BJ (cell line): ENCODE measurements around the gene PEA15. TPM values are rescaled to one million over a fixed set of nuclear protein-coding genes. Genes with fewer than 3 reads are reported as not detected.

Source experiments
- CTCF ChIA-PET: fragments of 350-600 bp; formaldehyde crosslinking; extraction: SDS; loops from one replicate; lab custom pipeline; 2021; ENCODE audit warnings: antibody characterized with exemption, inconsistent platforms; lab: Yijun Ruan, JAX
- POLR2A ChIA-PET: fragments of 300-600 bp; sonication (Branson Sonifier 250); formaldehyde crosslinking; extraction: SDS; loops from one replicate; lab custom pipeline; 2021; ENCODE audit warnings: antibody characterized with exemption; lab: Charles Lee
- DNase-seq: peaks from one replicate; pipeline ENCODE4 v3.0.0-alpha.2; 2011; ENCODE audit warnings: low read depth
- H3K27me3 ChIP-seq: 2 replicates; pipeline ENCODE4 v1.6.0; 2011; ENCODE audit warnings: low read length; ENCODE audit not compliant: control insufficient read depth, insufficient read depth
- H3K36me3 ChIP-seq: 2 replicates; pipeline ENCODE4 v1.5.1; 2011; ENCODE audit warnings: low read length; ENCODE audit not compliant: control insufficient read depth, insufficient read depth
- H3K4me3 ChIP-seq: 2 replicates; pipeline ENCODE4 v1.5.1; 2011; ENCODE audit warnings: low read depth, mild to moderate bottlenecking, control low read depth, low read length
- CTCF ChIP-seq: IDR thresholded peaks from 2 replicates; pipeline ENCODE4 v1.5.1; 2011; ENCODE audit warnings: low read depth, mild to moderate bottlenecking, control low read depth, inconsistent platforms, low read length, moderate library complexity; ENCODE audit not compliant: insufficient read depth
- polyA plus RNA-seq: library from polyadenylated mRNA; depleted of rRNA; stranded (reverse); fragments of >200 nt; gene quantifications from 2 replicates; pipeline ENCODE4 v1.2.3, GENCODE V29; 2011

The PEA15 gene
- polyA plus RNA-seq, 1 experiment = 1,035 TPM

- POLR2A ChIA-PET = no interaction called here
- no peak overlapping the region for H3K4me3 ChIP-seq
- no peak for TF ChIP-seq CTCF
- no peak for DNase-seq
- CTCF ChIA-PET = interaction anchor here (2.5 to 4.7 kb wide), 3 partner anchors 9 to 51 kb away, joined by 10 to 43 read pairs (median 11); partner anchors contain the start of gene CASQ1
- H3K36me3 ChIP-seq = no peaks in the 10 kb centered on the region
- no peaks in the 10 kb centered on the region; the same call in 1 of the 2 replicates for H3K27me3 ChIP-seq
These were observed 4.4 kb upstream of the PEA15 start for GRCh38 chr1:160200786-160201185.

GRCh38 chr1:160204526-160205241 lies 500 bp upstream of the PEA15 start:
- Histone ChIP-seq H3K4me3 (peak overlapping the region; percentile 34), H3K36me3 (peaks cover 11% of the 10 kb centered on the region), H3K27me3 (no peaks in the 10 kb centered on the region)
- DNase-seq = no peak
- CTCF ChIA-PET = interaction anchor here (0.6 to 4.7 kb wide), 10 partner anchors 9 to 1734 kb away, joined by 3 to 43 read pairs (median 4); partner anchors contain the start of gene CASQ1
- no peak for TF ChIP-seq CTCF
- POLR2A ChIA-PET = interaction anchor here (0.6 kb wide), 1 partner anchor 58 kb away, joined by 4 read pairs; the partner anchor contains the start of gene DCAF8

GRCh38 chr1:160206036-160206389 lies 829 bp downstream of the PEA15 start:
- TF ChIP-seq CTCF = no peak
- no peak for DNase-seq
- peak overlapping the region; percentile 97 for H3K4me3 ChIP-seq
- H3K36me3 ChIP-seq = peaks cover 19% of the 10 kb centered on the region
- ChIA-PET CTCF (interaction anchor here (0.6 to 4.4 kb wide), 8 partner anchors 13 to 216 kb away, joined by 3 to 45 read pairs (median 5); no protein-coding TSS in a partner anchor), POLR2A (no interaction called here)
- H3K27me3 ChIP-seq = no peaks in the 10 kb centered on the region

GRCh38 chr1:160206421-160207117 lies 1.4 kb downstream of the PEA15 start:
- ChIA-PET CTCF (interaction anchor here (0.6 to 4.4 kb wide), 8 partner anchors 13 to 215 kb away, joined by 3 to 45 read pairs (median 5); no protein-coding TSS in a partner anchor), POLR2A (no interaction called here)
- Histone ChIP-seq H3K27me3 (no peaks in the 10 kb centered on the region), H3K36me3 (peaks cover 25% of the 10 kb centered on the region), H3K4me3 (peak overlapping the region; percentile 97)
- DNase-seq = peak; percentile 72
- TF ChIP-seq CTCF = no peak

GRCh38 chr1:160207118-160207650 lies 2.0 kb downstream of the PEA15 start:
- TF ChIP-seq CTCF = no peak
- peaks cover 26% of the 10 kb centered on the region for H3K36me3 ChIP-seq
- CTCF ChIA-PET = interaction anchor here (1.0 to 4.4 kb wide), 7 partner anchors 12 to 84 kb away, joined by 3 to 45 read pairs (median 7); no protein-coding TSS in a partner anchor
- POLR2A ChIA-PET = no interaction called here
- H3K4me3 ChIP-seq = peak overlapping the region; percentile 30
- DNase-seq = no peak
- no peaks in the 10 kb centered on the region for H3K27me3 ChIP-seq
